Measurements from ENCODE around the gene GNA12.

Gene GNA12

DNA sequence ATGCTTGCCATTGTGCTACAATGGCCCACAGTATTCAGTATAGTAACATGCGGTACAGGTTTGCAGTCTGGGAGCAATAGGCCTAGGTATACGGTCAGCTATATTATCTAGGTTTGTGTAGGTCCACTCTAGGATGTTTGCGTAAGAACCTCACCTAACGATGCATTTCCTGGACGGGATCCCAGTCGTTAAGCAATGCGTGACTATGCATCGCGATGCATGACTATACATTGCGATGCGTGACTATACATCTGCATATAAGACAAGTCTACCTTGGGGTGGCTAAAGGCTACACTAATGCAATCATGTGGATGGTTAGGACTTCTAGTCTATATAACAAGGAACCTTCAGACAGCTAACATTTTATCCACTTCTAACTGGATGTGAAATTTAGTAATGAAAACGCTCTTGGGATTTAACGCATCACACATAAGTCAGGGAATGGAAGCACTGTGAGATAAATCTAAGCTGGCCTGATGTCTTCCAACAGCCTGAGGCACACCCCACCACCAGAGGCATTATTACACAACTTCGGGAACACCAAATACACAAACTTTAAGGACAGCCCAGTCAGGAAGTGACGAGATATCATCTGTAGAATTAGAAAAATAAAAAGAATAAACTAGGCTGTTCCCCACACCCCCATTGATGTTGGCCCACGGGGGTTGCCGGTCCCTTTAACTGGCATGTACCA is 9.2 kb downstream of the GNA12 start:
- DNase-seq, result no peak

DNA sequence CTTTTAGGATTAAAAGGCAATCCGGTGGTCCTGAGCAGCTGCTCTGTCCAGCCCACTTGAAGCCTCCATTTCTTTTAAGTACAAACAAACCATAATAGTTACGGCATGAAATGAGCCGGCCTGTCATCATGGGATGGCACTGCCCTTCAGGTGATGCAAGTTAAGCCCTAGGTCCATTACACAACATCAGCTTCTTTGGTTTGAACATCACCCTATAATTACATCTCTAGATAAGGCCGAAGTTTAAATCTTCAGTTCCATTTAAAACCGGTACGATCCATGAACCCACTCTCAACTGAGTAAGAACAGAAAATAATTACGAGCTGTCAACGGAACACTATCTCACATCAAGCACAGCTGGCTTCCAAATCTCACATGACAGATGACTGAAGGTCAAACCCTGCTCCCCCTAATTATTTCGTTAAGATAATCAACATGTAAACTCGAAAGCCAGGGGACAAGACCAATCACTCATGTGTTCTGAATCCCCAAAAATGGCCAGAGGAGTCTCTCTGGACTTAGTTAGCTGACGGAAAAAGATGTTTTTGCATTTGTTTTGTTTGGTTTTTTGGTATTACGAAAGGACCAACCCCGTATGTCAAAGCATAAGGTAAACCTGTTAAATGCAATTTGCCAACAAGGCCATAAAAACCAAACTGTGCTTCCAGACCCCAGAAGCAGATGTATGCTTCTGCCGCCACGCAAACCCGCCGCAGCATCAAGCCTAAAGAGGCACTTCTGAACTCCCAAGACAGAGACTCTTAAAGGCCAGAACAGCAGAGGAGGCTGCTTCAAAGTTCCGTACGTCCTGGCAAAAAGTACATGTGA is 10.8 kb downstream of the GNA12 start:
- DNase-seq, result no peak

GRCh38 chr7:2832461-2832860 is 11.6 kb downstream of the GNA12 start:
- no peak for DNase-seq

DNA sequence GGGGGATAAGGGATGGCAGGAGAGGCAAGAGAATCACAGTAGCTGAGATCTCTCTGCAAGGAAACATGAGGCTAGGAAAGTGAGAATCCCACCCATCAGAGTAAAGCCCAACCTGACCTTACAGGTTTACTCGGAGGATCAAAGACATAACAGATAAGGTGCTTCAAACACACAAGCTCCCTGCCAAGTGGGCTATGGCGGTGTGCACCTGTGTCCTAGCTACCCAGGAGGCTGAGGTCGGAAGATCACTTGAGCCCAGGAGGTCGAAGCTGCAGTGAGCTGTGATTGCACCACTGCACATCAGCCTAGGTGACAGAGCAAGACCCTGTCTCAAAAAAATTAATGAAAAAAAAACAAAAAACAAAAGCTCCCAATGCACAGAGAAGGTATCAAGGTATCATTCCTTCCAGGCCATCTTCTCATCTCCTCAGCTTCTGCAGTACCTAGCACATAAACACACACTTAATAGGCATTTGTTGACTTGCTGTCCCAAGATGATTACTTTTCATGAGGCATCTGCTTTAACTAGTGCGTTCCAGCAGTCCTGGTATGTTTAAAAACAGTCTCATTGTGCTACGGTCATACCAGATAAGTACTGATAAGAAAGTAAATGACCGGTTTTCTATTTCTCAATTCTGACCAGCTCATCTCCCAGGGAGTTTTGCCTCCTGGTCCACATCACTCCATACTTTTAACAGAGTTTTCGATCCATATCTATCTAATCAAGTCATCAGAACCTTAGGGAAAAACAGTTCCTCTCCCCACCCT is 13.3 kb downstream of the GNA12 start:
- no peak for DNase-seq

DNA sequence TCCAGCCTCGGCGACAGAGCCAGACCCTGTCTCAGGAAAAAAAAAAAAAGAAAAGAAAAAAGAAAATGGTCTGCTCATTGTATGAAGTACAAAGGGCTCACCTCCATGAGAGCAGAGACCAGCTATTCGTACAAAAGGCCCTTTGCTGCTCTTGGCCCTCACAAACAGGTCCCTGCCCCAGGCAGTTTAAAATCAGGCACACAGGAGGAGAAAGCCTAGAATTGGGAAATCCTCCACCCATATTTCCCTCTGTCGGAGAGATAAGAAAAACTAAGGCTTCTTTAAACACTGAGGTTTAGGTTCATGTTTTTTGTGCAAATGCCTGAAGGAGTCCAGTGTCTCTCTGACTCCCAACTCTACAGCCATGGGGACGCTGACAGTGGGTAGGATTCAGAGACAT is 15.1 kb downstream of the GNA12 start:
- DNase-seq, result no peak

GRCh38 chr7:2826771-2827170 is 17.3 kb downstream of the GNA12 start:
- DNase-seq, result no peak

DNA sequence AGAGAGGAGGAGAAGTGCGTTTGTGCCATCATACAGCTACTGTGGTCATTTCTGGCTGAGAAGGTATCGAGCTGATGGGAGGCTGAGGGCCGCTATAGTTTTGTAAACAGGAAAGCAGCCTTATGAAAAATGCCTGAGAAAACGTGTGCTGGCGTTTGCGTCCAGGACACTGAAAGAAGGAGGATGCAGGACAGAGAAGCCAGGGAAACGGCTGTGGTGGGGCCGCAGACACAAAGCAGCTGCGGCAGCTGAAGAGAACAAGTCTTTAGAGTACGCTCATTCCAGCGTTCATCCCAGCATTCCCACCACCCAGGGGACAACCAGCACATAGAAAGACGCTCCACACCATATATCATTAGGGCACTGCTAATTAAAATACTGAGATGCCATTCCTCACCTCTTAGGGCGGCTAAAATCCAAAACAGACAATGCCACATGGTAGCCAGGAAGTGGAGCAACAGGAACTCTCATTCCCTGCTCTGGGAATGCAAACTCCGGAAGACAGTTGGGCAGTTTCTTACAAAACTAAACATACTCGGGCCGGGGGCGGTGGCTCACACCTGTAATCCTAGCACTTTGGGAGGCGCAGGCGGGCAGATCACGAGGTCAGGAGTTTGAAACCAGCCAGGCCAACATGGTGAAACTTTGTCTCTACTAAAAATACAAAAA is 18.4 kb downstream of the GNA12 start:
- DNase-seq, result no peak

- DNase-seq, result no peak
These were observed 19.2 kb downstream of the GNA12 start for GRCh38 chr7:2824678-2825461.

GRCh38 chr7:2824026-2824677 is 20.0 kb downstream of the GNA12 start:
- no peak for DNase-seq

GRCh38 chr7:2823130-2823529 is 21.0 kb downstream of the GNA12 start:
- DNase-seq, result no peak

GRCh38 chr7:2821842-2822507 is 22.1 kb downstream of the GNA12 start:
- DNase-seq, result no peak

GRCh38 chr7:2821161-2821841 is 22.8 kb downstream of the GNA12 start:
- DNase-seq, result no peak

DNA sequence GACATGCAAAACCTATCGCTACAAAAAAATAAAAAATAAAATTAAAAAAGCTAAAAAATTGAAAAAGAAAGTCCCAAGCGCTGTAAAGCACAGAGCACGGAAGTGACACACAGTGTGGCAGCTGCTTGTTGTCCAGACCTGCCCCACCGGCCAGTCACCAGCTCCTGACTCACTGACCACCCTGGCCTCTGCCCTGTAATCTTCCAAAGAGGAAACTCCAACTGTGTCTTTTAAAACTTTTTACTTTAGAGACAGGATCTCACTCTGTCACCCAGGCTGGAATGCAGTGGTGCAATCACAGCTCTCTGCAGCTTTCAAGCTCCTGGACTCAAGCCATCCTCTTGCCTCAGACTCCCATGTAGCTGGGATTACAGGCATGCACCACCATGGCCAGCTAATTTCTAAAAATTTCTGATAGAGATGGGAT is 23.6 kb downstream of the GNA12 start:
- DNase-seq, result no peak

GRCh38 chr7:2819954-2820397 is 24.1 kb downstream of the GNA12 start:
- no peak for DNase-seq

DNA sequence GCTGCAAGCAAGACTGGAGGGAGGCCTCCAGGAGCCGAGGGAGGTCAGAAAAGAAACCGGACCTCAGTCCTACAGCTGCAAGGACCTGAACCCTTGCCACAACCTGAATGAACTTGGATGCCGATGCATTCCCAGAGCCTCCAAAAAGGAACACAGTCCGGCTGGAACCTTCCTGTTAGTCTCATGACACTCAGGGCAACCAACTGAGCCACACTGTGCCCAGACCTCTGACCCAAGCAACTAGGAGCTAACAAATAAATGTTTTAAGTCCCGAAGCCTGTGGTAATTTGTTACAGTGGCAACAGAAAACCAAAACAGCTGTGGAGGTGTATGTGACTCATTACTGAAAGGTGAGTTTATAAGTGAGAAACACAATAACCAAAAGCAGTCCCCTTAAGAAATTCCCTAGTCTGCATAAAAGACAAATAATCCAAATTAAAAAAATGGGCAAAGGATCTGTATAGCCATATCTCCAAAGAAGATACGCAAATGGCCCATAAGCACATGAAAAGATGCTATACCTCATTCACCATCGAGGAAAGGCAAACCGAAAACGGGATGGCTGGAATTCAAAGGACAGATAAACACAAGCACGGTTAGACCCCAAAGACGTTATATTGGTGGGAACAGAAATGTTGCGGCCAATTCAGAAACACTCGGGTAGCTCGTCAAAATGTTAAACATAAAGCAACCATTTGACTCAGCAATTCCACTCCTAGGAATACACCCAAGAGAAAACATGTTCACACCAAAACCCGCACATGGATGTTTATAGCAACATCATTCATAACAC is 24.8 kb downstream of the GNA12 start:
- DNase-seq, result no peak

DNA sequence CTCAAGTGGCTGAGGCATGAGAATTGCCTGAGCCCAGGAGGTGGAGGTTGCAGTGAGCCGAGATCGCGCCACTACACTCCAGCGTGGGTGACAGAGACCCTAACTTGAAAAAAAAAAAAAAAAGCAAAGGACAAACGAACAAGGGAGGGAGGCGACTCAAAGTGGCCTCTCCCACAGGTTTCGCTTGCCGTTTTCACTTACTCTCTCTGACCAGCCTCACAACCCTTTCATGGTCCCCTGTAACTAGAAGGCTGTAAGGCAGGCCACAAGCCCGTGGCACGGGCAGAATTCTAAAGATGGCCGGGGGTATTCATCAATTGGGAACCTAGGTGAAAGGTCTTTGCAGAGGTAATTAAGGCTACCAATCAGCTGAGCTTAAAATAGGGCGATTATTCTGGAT is 25.5 kb downstream of the GNA12 start:
- no peak for DNase-seq

- DNase-seq, result no peak
These were observed 26.0 kb downstream of the GNA12 start for GRCh38 chr7:2818121-2818520.

DNA sequence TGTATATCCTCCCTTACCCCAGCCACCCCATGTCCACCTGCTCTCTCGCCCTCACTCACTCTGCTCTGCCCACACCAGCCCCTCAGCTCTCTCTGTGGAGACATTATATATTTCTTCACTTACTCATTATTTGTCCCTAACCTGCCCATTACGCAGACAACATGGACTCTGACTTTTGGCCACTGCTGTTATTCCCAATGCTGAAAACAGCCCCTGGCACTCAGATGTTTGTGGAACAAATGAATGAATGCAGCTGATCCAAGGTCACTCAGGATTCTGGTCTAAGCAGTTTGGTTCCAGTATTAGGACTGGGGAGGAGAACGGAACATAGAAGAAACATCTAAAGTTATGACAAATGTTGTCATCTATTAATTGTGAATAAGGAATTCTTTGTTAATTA is 26.7 kb downstream of the GNA12 start:
- DNase-seq, result no peak

DNA sequence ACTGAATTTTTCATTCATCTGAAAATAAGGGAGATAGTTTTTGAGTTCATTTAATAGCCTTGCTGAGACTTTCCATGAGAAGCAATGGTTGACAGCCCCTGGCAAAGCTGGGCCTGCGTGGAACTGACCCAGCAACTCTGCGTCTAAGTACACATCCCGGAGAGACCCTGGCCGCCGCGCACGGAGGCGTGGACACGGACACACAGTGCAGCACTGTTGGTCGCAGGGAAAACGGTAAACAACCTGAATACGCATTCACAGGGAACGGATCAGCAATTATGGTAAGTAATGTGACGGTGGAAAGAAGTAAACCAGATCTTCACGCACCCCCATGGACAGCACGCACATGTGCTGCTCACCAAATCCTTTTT is 28.2 kb downstream of the GNA12 start:
- no peak for DNase-seq

Measured in activated CD4-positive, alpha-beta T cell treated with anti-CD3 and anti-CD28 coated beads for 4 hours (primary cell).